ENCODE results near the gene ZCCHC14.

DNA sequence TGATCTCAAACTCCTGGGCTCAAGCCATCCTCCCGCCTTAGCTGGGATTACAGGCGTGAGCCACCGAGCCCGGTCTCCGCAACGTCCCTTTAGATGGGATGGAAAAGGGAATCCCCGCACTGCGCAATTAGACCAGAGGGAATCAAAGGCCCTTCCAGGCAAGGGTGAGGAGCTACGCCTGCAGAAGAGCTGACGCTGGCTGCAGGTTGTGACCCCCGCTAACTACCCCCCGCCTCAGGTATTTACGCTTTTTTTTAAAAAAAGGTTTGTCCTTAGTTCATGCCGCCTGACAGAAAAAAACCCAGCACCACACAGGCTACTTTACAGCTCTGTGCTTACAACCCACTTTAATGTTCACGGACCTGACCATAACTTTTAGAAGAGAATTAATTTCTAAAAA is 26.9 kb downstream of the ZCCHC14 start:
- TF ChIP-seq, protein P1, sequence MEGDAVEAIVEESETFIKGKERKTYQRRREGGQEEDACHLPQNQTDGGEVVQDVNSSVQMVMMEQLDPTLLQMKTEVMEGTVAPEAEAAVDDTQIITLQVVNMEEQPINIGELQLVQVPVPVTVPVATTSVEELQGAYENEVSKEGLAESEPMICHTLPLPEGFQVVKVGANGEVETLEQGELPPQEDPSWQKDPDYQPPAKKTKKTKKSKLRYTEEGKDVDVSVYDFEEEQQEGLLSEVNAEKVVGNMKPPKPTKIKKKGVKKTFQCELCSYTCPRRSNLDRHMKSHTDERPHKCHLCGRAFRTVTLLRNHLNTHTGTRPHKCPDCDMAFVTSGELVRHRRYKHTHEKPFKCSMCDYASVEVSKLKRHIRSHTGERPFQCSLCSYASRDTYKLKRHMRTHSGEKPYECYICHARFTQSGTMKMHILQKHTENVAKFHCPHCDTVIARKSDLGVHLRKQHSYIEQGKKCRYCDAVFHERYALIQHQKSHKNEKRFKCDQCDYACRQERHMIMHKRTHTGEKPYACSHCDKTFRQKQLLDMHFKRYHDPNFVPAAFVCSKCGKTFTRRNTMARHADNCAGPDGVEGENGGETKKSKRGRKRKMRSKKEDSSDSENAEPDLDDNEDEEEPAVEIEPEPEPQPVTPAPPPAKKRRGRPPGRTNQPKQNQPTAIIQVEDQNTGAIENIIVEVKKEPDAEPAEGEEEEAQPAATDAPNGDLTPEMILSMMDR (IDR thresholded peaks at IDR 0.05; ENCODE audit: low read length), result no peak
- no peak for TF ChIP-seq EZH2 (optimal IDR thresholded peaks at IDR 0.05; ENCODE audit: low read depth, low read length)
